NCI-H1048 (cell line): ENCODE measurements around the gene RAB6B.

ENCODE experiments used
- DNase-seq: peaks from one replicate; lab custom pipeline; 2025; lab: John Stamatoyannopoulos, UW

The RAB6B gene

DNA sequence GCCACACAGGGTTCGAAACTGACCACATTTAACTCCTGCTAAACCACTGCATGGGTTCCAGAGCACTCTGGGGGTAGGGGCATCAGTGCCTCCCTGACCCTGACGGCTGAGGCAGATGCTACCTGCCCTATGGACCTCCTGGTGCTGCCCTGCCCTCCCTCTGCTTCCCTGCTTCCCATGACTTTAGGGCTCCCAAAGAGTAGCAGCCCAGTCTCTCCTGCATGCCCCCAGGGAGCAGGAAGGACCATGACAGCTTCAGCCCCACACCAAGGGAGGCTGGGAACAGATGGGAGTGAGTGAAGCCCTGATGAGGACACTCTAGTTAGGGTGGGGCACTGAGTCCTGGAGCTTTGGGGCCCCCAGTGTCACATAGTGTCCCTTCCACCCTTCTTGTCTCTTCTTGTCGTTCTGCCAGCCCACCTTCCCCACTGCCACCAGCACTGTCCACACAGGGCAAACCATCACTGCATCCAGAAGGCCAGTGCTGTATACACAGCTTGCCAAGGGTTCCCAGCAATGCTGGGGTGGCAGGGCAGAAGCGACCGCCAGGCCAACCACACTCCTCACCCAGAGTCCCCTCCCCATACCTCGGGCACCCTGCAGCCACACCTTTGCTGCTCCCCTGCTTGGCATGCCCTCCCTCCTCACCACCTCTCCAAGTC is 59.1 kb downstream of the RAB6B start:
- no peak for DNase-seq

- DNase-seq = no peak
Observed at GRCh38 chr3:133835961-133836360, 59.7 kb downstream of the RAB6B start.

- no peak for DNase-seq
Observed at GRCh38 chr3:133835418-133835743, 60.3 kb downstream of the RAB6B start.

GRCh38 chr3:133834621-133835417 is 60.9 kb downstream of the RAB6B start:
- no peak for DNase-seq

- no peak for DNase-seq
Observed at GRCh38 chr3:133833880-133834620, 61.6 kb downstream of the RAB6B start.

- no peak for DNase-seq
Observed at GRCh38 chr3:133833267-133833666, 62.4 kb downstream of the RAB6B start.

- DNase-seq = no peak
Observed at GRCh38 chr3:133832802-133833144, 62.9 kb downstream of the RAB6B start.

DNA sequence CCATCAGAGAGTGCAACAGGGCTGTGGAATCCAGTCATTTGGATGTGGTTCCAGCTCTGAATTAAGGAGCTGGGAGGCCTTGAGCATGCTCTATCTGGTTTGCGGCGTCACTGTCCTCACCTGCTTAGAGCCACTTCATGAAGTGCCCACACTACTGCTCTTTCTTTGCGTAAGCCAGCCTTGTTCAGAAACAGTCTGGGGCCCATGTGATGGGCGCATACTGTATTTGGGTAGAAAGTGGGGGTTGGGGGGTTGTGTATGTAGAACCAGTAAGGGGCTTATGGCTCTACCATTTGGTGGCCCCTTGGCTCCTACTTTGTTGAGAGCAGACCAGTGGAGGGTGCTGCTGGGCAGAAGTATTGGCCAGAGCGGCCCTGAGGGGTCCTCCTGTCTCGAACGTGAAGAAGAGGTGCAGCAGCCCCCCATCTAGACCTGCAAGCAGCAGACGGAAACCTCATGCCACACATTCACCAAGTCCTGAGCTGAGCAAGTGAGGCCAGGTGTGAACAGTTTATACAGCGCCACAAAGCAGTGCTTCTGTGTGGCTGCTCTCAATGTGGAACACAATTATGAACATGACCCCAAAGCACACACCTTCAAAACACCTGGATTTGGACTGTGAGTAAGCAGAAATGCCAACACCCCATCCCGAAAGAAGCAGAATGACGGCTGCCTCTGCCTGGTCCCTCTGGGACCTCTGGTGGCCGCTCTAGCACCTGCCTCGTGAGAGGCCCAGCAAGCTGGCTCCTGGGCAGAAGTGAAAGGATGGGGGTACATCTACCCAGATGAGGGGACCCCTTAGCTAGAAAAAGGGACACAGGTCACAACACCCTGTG is 63.5 kb downstream of the RAB6B start:
- DNase-seq = no peak

- no peak for DNase-seq
Observed at GRCh38 chr3:133830071-133830470, 65.6 kb downstream of the RAB6B start.

DNA sequence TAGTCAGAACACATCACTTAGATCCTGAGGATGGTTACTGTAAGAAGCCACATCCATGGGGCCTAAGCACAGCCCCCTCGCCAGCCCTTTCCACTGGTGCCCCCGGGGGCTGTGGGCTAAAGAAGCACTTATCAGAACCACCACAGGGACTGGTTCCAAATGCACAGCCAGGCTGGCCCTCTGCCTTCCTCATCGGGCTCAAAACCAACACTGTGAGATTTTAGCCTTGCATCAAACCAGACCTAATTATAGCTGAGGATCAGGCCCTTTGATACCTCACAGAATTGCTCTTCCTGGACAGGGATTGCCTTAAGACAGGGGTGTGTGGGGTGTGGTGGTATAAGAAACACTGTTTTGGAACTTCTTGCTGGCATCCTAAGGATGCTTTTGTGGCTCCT is 66.4 kb downstream of the RAB6B start:
- DNase-seq = no peak

- no peak for DNase-seq
Observed at GRCh38 chr3:133828576-133829309, 66.9 kb downstream of the RAB6B start.

GRCh38 chr3:133827684-133828083 is 68.0 kb downstream of the RAB6B start:
- DNase-seq = no peak

DNA sequence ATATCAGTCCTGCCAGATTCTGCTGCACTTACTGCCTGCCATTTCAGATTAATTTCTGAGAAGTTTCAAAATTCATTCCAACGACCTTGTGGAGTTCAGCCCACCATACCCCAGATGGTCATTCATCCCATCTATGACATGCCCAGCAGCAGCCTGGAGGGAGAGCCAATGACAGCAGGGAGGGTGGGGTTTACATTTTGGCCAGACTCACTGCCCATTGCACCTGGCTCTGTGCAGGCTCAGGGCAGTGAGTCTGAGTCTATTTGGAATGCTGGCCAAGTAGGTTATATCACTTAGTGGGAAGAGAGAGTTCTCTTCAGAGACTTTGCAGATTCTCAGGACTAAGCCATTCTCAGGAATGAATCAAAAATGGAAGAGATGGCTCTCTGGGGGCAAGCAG is 68.5 kb downstream of the RAB6B start:
- no peak for DNase-seq

GRCh38 chr3:133825969-133826727 is 69.5 kb downstream of the RAB6B start:
- no peak for DNase-seq

DNA sequence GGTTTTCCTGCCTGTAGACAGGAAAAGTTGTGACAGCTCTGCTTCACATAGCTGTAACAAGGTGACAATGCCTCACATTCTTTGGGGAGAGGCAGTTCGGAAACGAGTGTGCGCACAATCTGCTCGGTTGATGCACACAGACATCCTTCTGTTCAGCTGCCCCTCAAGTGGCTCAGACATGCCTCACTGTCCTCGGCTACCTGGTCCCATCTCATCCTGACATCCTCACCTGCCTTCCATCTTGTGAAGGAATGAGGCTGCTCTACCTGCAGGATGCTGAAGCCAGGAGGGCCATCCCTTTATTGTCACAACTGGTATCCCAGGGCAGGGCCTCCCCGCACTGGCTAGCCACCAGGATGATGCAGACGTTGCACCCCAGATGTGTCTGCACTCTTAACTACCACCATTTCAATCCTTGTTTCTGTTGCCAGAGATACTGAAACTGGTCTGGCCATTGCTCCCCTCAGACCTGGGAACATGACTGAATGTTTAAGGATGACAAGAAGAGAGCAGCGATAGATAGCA is 70.7 kb downstream of the RAB6B start:
- no peak for DNase-seq

GRCh38 chr3:133821767-133822638 is 73.7 kb downstream of the RAB6B start:
- no peak for DNase-seq

DNA sequence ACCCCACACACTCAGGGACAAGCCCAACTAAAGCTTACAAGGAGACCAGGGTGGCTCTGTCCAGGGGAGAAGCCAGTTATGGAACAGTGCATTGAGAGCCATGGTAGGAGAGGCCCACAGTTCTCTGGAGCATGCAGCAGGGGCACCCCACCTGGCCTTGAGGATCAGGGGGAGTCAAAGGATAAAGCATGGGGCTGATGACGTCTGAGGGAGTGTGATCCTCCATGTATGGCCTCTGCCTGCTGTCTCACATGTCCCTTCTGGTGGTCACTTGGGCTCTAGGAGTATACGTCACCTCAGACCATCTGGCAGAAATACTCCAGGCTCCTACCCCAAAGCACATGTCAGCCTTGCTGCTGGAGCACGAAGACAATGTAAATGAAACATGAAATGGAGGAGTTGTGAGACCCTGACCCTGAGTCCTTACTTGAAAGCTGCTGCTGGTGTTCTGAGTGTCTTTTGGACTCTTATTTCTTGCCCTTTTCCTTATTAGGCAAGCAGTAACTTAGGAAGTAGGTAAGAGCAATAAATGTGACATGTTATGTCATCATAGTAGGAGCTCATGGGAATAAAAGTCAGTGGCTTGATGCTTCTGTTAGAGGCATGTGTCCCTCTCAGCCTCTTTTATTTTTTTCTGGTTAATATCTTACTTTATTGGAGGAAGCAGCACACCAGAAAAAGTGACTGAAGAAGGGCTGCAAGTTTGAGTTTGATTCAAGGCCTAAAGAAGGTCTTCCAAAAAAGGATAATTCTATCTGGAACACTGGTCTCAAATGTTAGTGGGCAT is 74.6 kb downstream of the RAB6B start:
- no peak for DNase-seq

DNA sequence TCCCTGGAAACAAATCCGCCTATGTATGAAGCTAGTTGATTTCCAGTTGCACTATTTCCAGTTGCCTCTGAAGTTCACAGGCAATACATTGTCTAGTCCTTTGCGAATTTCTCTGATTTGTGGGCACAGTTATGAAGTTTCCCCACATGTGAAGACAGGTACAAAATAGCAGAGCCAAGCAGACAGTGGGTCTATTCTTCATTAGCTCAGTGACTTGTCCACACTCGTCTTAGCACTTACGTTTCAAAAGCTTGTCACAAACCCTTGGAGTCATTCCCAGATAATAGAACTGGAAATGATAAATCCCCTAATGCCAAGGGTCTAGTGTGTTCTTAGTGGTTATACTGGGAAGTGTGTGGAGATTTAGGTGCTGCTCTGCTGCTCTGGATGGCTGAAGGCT is 75.6 kb downstream of the RAB6B start:
- DNase-seq = no peak

DNA sequence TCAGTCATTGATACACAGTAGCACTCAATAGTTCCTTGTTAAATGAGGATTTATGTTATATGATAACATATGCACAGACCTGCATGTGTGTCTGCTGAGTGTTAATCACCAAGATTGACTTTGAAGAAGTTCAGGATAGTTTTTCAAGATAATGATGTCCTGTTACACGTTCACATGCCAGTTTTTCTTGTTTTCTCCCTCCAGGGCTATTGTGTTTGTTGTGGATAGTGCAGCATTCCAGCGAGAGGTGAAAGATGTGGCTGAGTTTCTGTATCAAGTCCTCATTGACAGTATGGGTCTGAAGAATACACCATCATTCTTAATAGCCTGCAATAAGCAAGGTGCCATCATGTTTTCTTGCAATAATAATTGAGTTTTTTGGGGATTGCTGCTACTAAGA is 80.3 kb downstream of the RAB6B start:
- no peak for DNase-seq
